Panc1 (cell line): ENCODE data around the gene ALOXE3. TPM values are rescaled to one million over a fixed set of nuclear protein-coding genes. Genes with fewer than 3 reads are reported as not detected.
A peak's percentile ranks its signal among the peaks of the same experiment; 100 is the strongest.

Experiments
- ATAC-seq: fragments of 200-7000 bp; cut with Tn5 transposase; 2 replicates; pipeline ENCODE4 v1.9.1; 2020; ENCODE audit warnings: mild to moderate bottlenecking, moderate library complexity
- BruUV-seq: library from RNA; stranded (reverse); fragments of 400-500 nt; replicated peaks from 2 replicates; lab custom pipeline; 2021; lab: Mats Ljungman, UMichigan
- CTCF ChIA-PET: fragments of 300-600 bp; sonication (Branson Sonifier 250); formaldehyde crosslinking; loops from one replicate; lab custom pipeline; 2022; ENCODE audit warnings: antibody characterized with exemption; lab: Charles Lee
- POLR2A ChIA-PET: fragments of 300-600 bp; sonication (Branson Sonifier 250); formaldehyde crosslinking; loops from one replicate; lab custom pipeline; 2022; ENCODE audit warnings: antibody characterized with exemption; lab: Charles Lee
- DNase-seq: peaks from one replicate; pipeline ENCODE4 v3.0.0-alpha.2; 2010; ENCODE audit warnings: low read depth, low spot score
- H3K27ac ChIP-seq: 2 replicates; pipeline ENCODE4 v1.5.1; 2011; ENCODE audit warnings: mild to moderate bottlenecking, low read length, inconsistent platforms
- H3K27me3 ChIP-seq: fragments of 200-500 bp; sonication (Bioruptor generic); 2 replicates; pipeline ENCODE4 v1.6.0; 2014; ENCODE audit warnings: low read length, inconsistent platforms; ENCODE audit not compliant: control insufficient read depth, insufficient read depth
- H3K36me3 ChIP-seq: fragments of 200-500 bp; sonication (Bioruptor generic); 2 replicates; pipeline ENCODE4 v1.5.1; 2014; ENCODE audit warnings: inconsistent platforms, mild to moderate bottlenecking, low read length, moderate library complexity; ENCODE audit not compliant: control insufficient read depth, insufficient read depth
- H3K4me1 ChIP-seq: 2 replicates; pipeline ENCODE4 v1.5.1; 2011; ENCODE audit warnings: inconsistent platforms, mild to moderate bottlenecking, low read length, moderate library complexity; ENCODE audit not compliant: control insufficient read depth, insufficient read depth
- H3K4me3 ChIP-seq, 2 experiments: 2 replicates each; pipeline ENCODE4 v1.5.1; 2011 to 2012; ENCODE audit warnings: low read depth in 2 of 2, low read length in 2 of 2, mild to moderate bottlenecking in 2 of 2, inconsistent platforms in 1 of 2, moderate library complexity in 1 of 2
- H3K9me3 ChIP-seq: fragments of 200-500 bp; sonication (Bioruptor generic); 2 replicates; pipeline ENCODE4 v1.5.1; 2014; ENCODE audit warnings: low read depth, mild to moderate bottlenecking, inconsistent platforms, low read length, moderate library complexity; ENCODE audit not compliant: control insufficient read depth, insufficient read depth
- POLR2AphosphoS5 ChIP-seq: IDR thresholded peaks from 2 replicates; pipeline ENCODE4 v1.6.1; 2012; ENCODE audit warnings: mild to moderate bottlenecking, low read depth, low read length, moderate library complexity
- SIN3A ChIP-seq: IDR thresholded peaks from 2 replicates; pipeline ENCODE4 v1.6.1; 2012; ENCODE audit warnings: low read depth, mild to moderate bottlenecking, low read length, moderate library complexity, borderline replicate concordance; ENCODE audit not compliant: insufficient read depth
- TCF7L2 ChIP-seq: IDR thresholded peaks from 2 replicates; pipeline ENCODE4 v1.6.1; 2011; ENCODE audit warnings: mild to moderate bottlenecking, low read depth, low read length, inconsistent platforms
- in situ Hi-C: cut with HindIII; loops from 2 replicates; pipeline ENCODE4 v1.10.0; 2016; ENCODE audit warnings: low sequenced_read_pairs, low pct_unique_long_range_greater_than_20kb
- intact Hi-C: fragments of 100-400 bp; cut with micrococcal nuclease; formaldehyde crosslinking; loops from one replicate; pipeline ENCODE4 v1.10.0; 2022; ENCODE audit not compliant: unreplicated experiment
- total RNA-seq: library from RNA; stranded (reverse); gene quantifications from one replicate; pipeline ENCODE4 v1.2.1, GENCODE V29; 2021; ENCODE audit not compliant: unreplicated experiment
- TF ChIP-seq, protein P1 (sequence below): fragments of 450-650 bp; IDR thresholded peaks from 2 replicates; pipeline ENCODE4 v1.5.1; 2017; ENCODE audit warnings: mild to moderate bottlenecking
- TF ChIP-seq, protein P2 (sequence below), 2 experiments: IDR thresholded peaks; 2 replicates each; pipeline ENCODE4 v1.6.1; 2011 to 2012; ENCODE audit warnings: low read depth in 2 of 2, control low read depth in 1 of 2, low read length in 1 of 2, mild to moderate bottlenecking in 1 of 2, moderate library complexity in 1 of 2; ENCODE audit not compliant: insufficient read depth in 1 of 2

ALOXE3 gene
- total RNA-seq, 1 experiment from 2014 or later: 0.46 TPM

DNA sequence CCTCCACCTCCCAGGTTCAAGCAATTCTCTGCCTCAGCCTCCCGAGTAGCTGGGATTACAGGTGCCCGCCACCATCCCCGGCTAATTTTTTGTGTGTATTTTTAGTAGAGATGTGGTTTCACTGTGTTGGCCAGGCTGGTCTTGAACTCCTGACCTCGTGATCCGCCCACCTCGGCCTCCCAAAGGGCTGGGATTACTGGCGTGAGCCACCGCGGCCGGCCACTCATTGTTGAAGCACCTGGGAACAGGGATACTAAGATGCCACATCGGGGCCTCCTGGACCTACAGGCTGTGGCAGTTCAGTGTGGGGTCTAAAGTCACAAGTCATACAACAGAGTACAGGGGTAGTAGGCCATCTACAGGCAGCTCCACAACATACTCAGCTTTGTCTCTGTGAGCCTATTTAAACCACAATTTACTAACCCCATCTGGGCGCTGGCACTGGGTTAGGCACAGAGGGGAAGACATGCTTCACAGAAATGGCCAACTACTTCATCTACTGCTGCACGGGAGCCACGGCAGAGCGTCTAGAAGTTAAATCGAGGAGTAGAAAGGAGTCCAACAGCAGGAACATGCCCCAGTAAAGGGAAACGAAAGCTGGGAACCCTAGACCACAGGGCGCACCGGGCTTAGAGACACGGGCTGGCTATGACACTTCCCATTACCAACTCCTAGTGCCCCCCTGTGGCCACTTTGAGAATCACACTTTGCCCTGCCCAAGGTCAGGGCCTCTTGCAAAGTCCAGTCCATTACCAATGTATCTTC lies 40.1 kb upstream of the ALOXE3 start:
- in situ Hi-C loops: no loop called here

GRCh38 chr17:8156246-8156992 lies 38.1 kb upstream of the ALOXE3 start:
- H3K4me3 ChIP-seq: peak overlapping the region; percentile 71 to 73
- TF ChIP-seq SIN3A: no peak
- peak; percentile 54; the same call in 1 of the 2 replicates for TF ChIP-seq POLR2AphosphoS5
- DNase-seq (peak; percentile 99), ATAC-seq (peak; percentile 83)
- no peaks in the 10 kb centered on the region; the same call in 1 of the 2 replicates for H3K36me3 ChIP-seq
- peaks cover 40% of the 10 kb centered on the region for H3K4me1 ChIP-seq
- intact Hi-C loops: no loop called here
- ChIA-PET CTCF (interaction anchor here (1.0 kb wide), 1 partner anchor 18 kb away, joined by 7 read pairs; no protein-coding TSS in a partner anchor), POLR2A (interaction anchor here (0.5 to 2.2 kb wide), 2 partner anchors 17 to 26 kb away, joined by 4 to 12 read pairs; no protein-coding TSS in a partner anchor)
- in situ Hi-C loops: no loop called here
- H3K27ac ChIP-seq: peak overlapping the region; percentile 89
- no peaks in the 10 kb centered on the region for H3K9me3 ChIP-seq
- no TSS peak for BruUV-seq
- no peaks in the 10 kb centered on the region for H3K27me3 ChIP-seq

More for the DNA sequence above, 40.1 kb upstream of the ALOXE3 start:
- H3K27me3 ChIP-seq: no peaks in the 10 kb centered on the region
- H3K9me3 ChIP-seq: no peaks in the 10 kb centered on the region
- CTCF ChIA-PET: no interaction called here
- POLR2A ChIA-PET: interaction anchor here (0.7 to 1.0 kb wide), 2 partner anchors 21 to 1735 kb away, joined by 3 to 4 read pairs; no protein-coding TSS in a partner anchor
- H3K27ac ChIP-seq: peak overlapping the region; percentile 57; the same call in 1 of the 2 replicates
- H3K4me3 ChIP-seq: no peak overlapping the region; a peak in 1 of 4 replicates
- TF ChIP-seq TCF7L2: no peak
- TF ChIP-seq, protein P1, sequence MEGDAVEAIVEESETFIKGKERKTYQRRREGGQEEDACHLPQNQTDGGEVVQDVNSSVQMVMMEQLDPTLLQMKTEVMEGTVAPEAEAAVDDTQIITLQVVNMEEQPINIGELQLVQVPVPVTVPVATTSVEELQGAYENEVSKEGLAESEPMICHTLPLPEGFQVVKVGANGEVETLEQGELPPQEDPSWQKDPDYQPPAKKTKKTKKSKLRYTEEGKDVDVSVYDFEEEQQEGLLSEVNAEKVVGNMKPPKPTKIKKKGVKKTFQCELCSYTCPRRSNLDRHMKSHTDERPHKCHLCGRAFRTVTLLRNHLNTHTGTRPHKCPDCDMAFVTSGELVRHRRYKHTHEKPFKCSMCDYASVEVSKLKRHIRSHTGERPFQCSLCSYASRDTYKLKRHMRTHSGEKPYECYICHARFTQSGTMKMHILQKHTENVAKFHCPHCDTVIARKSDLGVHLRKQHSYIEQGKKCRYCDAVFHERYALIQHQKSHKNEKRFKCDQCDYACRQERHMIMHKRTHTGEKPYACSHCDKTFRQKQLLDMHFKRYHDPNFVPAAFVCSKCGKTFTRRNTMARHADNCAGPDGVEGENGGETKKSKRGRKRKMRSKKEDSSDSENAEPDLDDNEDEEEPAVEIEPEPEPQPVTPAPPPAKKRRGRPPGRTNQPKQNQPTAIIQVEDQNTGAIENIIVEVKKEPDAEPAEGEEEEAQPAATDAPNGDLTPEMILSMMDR: peak; percentile 90
- TF ChIP-seq, protein P2, sequence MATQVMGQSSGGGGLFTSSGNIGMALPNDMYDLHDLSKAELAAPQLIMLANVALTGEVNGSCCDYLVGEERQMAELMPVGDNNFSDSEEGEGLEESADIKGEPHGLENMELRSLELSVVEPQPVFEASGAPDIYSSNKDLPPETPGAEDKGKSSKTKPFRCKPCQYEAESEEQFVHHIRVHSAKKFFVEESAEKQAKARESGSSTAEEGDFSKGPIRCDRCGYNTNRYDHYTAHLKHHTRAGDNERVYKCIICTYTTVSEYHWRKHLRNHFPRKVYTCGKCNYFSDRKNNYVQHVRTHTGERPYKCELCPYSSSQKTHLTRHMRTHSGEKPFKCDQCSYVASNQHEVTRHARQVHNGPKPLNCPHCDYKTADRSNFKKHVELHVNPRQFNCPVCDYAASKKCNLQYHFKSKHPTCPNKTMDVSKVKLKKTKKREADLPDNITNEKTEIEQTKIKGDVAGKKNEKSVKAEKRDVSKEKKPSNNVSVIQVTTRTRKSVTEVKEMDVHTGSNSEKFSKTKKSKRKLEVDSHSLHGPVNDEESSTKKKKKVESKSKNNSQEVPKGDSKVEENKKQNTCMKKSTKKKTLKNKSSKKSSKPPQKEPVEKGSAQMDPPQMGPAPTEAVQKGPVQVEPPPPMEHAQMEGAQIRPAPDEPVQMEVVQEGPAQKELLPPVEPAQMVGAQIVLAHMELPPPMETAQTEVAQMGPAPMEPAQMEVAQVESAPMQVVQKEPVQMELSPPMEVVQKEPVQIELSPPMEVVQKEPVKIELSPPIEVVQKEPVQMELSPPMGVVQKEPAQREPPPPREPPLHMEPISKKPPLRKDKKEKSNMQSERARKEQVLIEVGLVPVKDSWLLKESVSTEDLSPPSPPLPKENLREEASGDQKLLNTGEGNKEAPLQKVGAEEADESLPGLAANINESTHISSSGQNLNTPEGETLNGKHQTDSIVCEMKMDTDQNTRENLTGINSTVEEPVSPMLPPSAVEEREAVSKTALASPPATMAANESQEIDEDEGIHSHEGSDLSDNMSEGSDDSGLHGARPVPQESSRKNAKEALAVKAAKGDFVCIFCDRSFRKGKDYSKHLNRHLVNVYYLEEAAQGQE (IDR thresholded peaks at IDR 0.05; ENCODE audit: insufficient read depth in 1 of 2, low read depth in 2 of 2, low read length in 1 of 2): no peak
- no peak for TF ChIP-seq SIN3A
- TF ChIP-seq POLR2AphosphoS5: no peak
- ATAC-seq (peak; percentile 52), DNase-seq (peak; percentile 90)
- peaks cover 31% of the 10 kb centered on the region for H3K4me1 ChIP-seq
- intact Hi-C loops: no loop called here
- H3K36me3 ChIP-seq: no peaks in the 10 kb centered on the region; the same call in none of the 2 replicates
- BruUV-seq: no TSS peak
